ENCODE measurements around the gene ACKR4. TPM values are rescaled to one million over a fixed set of nuclear protein-coding genes. Genes with fewer than 3 reads are reported as not detected.

ACKR4 gene
- total and polyA plus RNA-seq, 2 donors (not counting 1 experiment from before 2014, with no cell fraction given) = 0.15 to 0.21 TPM

- H3K4me1 Mint-ChIP-seq = no peaks in the 10 kb centered on the region
- no peak overlapping the region for H3K4me3 ChIP-seq (ENCODE audit: control extremely low read depth in 1 of 5, extremely low read depth in 1 of 5, insufficient read depth in 1 of 5, low read depth in 2 of 5, low read length in 4 of 5)
- H3K27ac Mint-ChIP-seq = no peak overlapping the region
- H3K79me2 ChIP-seq (ENCODE audit: control insufficient read depth, insufficient read depth, low read length) = no peaks in the 10 kb centered on the region
- intact Hi-C loops (cut with micrococcal nuclease) = no loop called here
- WGBS (ENCODE audit: insufficient coverage) = 98% methylated on average over 6 of the region's 8 CpGs
- H3K9me3 ChIP-seq (ENCODE audit: control extremely low read depth in 1 of 3, control insufficient read depth in 2 of 3, insufficient read depth in 1 of 3, low read length in 2 of 3) = no peaks in the 10 kb centered on the region
- no peaks in the 10 kb centered on the region for H4K20me1 ChIP-seq (ENCODE audit: control insufficient read depth, insufficient read depth, low read length, poor library complexity, severe bottlenecking)
- no peak for TF ChIP-seq EZH2 (IDR thresholded peaks at IDR 0.05; ENCODE audit: borderline replicate concordance, insufficient read depth, low read depth, low read length, poor library complexity, severe bottlenecking)
- no peak overlapping the region for H3K9ac ChIP-seq (ENCODE audit: low read length)
- H3K4me2 ChIP-seq (replicated peaks; ENCODE audit: low read depth, low read length, poor library complexity, severe bottlenecking) = no peak overlapping the region
- ChIA-PET CTCF (interaction anchor here (0.9 kb wide), 1 partner anchor 10 kb away, joined by 5 read pairs; no protein-coding TSS in a partner anchor), POLR2A (no interaction called here)
- no peak overlapping the region for H2AFZ ChIP-seq (ENCODE audit: insufficient read depth, low read depth, low read length, poor library complexity, severe bottlenecking)
- H3K27me3 ChIP-seq (replicated peaks in 1 of 4; ENCODE audit: control extremely low read depth in 1 of 4, control insufficient read depth in 3 of 4, insufficient read depth in 4 of 4, low read length in 3 of 4) = no peaks in the 10 kb centered on the region
- no peak for DNase-seq
- ATAC-seq (ENCODE audit: low read depth) = no peak
- H3K4me3 Mint-ChIP-seq = no peak overlapping the region
- no peaks in the 10 kb centered on the region for H3K27me3 Mint-ChIP-seq
- peaks cover 2 to 3% of the 10 kb centered on the region in 2 experiments for H3K36me3 ChIP-seq (replicated peaks in 1 of 2; ENCODE audit: control extremely low read depth in 1 of 2, control insufficient read depth in 1 of 2, extremely low read depth in 1 of 2, insufficient read depth in 2 of 2, low read length in 1 of 2)
- no peaks in the 10 kb centered on the region for H3K4me1 ChIP-seq (ENCODE audit: control insufficient read depth in 2 of 2, insufficient read depth in 2 of 2, low read length in 2 of 2)
- H3K27ac ChIP-seq (ENCODE audit: low read length in 2 of 2) = no peak overlapping the region
- no peaks in the 10 kb centered on the region for H3K9me3 Mint-ChIP-seq (ENCODE audit: insufficient read depth)
These were observed 40.4 kb upstream of the ACKR4 start for GRCh38 chr3:132556508-132557159.

GRCh38 chr3:132561003-132561402 lies 36.1 kb upstream of the ACKR4 start:
- H3K27me3 Mint-ChIP-seq = no peaks in the 10 kb centered on the region
- TF ChIP-seq CTCF (IDR thresholded peaks at IDR 0.05) = no peak
- no peak for TF ChIP-seq EZH2 (IDR thresholded peaks at IDR 0.05; ENCODE audit: borderline replicate concordance, insufficient read depth, low read depth, low read length, poor library complexity, severe bottlenecking)
- Histone ChIP-seq H3K4me2 (replicated peaks; ENCODE audit: low read depth, low read length, poor library complexity, severe bottlenecking) (no peak overlapping the region), H3K4me3 (ENCODE audit: control extremely low read depth in 1 of 5, extremely low read depth in 1 of 5, insufficient read depth in 1 of 5, low read depth in 2 of 5, low read length in 4 of 5) (no peak overlapping the region), H4K20me1 (ENCODE audit: control insufficient read depth, insufficient read depth, low read length, poor library complexity, severe bottlenecking) (no peaks in the 10 kb centered on the region), H3K79me2 (ENCODE audit: control insufficient read depth, insufficient read depth, low read length) (no peaks in the 10 kb centered on the region), H2AFZ (ENCODE audit: insufficient read depth, low read depth, low read length, poor library complexity, severe bottlenecking) (no peak overlapping the region), H3K27me3 (replicated peaks in 1 of 4; ENCODE audit: control extremely low read depth in 1 of 4, control insufficient read depth in 3 of 4, insufficient read depth in 4 of 4, low read length in 3 of 4) (no peaks in the 10 kb centered on the region), H3K36me3 (replicated peaks in 1 of 2; ENCODE audit: control extremely low read depth in 1 of 2, control insufficient read depth in 1 of 2, extremely low read depth in 1 of 2, insufficient read depth in 2 of 2, low read length in 1 of 2) (peaks cover 2 to 6% of the 10 kb centered on the region in 2 experiments), H3K9ac (ENCODE audit: low read length) (no peak overlapping the region), H3K27ac (ENCODE audit: low read length in 2 of 2) (no peak overlapping the region), H3K4me1 (ENCODE audit: control insufficient read depth in 2 of 2, insufficient read depth in 2 of 2, low read length in 2 of 2) (peaks cover 0 to 11% of the 10 kb centered on the region in 2 donors), H3K9me3 (ENCODE audit: control extremely low read depth in 1 of 3, control insufficient read depth in 2 of 3, insufficient read depth in 1 of 3, low read length in 2 of 3) (peaks cover 0 to 4% (median 2%) of the 10 kb centered on the region in 3 donors)
- ATAC-seq (ENCODE audit: low read depth) = no peak
- H3K9me3 Mint-ChIP-seq (ENCODE audit: insufficient read depth) = peaks cover 4% of the 10 kb centered on the region
- WGBS (ENCODE audit: insufficient coverage) = no CpG with 5 or more reads among the region's 4 CpGs
- DNase-seq = no peak
- intact Hi-C loops (cut with micrococcal nuclease) = no loop called here
- H3K4me3 Mint-ChIP-seq = no peak overlapping the region
- POLR2A ChIA-PET = no interaction called here
- H3K4me1 Mint-ChIP-seq = peaks cover 12% of the 10 kb centered on the region
- CTCF ChIA-PET = no interaction called here
- no peak overlapping the region for H3K27ac Mint-ChIP-seq

All from B cell (primary cell).